BJ (cell line): ENCODE data around the gene SHC2. TPM values are rescaled to one million over a fixed set of nuclear protein-coding genes. Genes with fewer than 3 reads are reported as not detected.
"Not testable (repeated sequence)": the region's sequence is repeated elsewhere in the genome, so short reads cannot be mapped to it uniquely, and the experiment has no call there.

Experiments used
- CTCF ChIA-PET: fragments of 350-600 bp; formaldehyde crosslinking; extraction: SDS; loops from one replicate; lab custom pipeline; 2021; ENCODE audit warnings: antibody characterized with exemption, inconsistent platforms; lab: Yijun Ruan, JAX
- POLR2A ChIA-PET: fragments of 300-600 bp; sonication (Branson Sonifier 250); formaldehyde crosslinking; extraction: SDS; loops from one replicate; lab custom pipeline; 2021; ENCODE audit warnings: antibody characterized with exemption; lab: Charles Lee
- DNase-seq: peaks from one replicate; pipeline ENCODE4 v3.0.0-alpha.2; 2011; ENCODE audit warnings: low read depth
- H3K27me3 ChIP-seq: 2 replicates; pipeline ENCODE4 v1.6.0; 2011; ENCODE audit warnings: low read length; ENCODE audit not compliant: control insufficient read depth, insufficient read depth
- H3K36me3 ChIP-seq: 2 replicates; pipeline ENCODE4 v1.5.1; 2011; ENCODE audit warnings: low read length; ENCODE audit not compliant: control insufficient read depth, insufficient read depth
- H3K4me3 ChIP-seq: 2 replicates; pipeline ENCODE4 v1.5.1; 2011; ENCODE audit warnings: low read depth, mild to moderate bottlenecking, control low read depth, low read length
- polyA plus RNA-seq: library from polyadenylated mRNA; depleted of rRNA; stranded (reverse); fragments of >200 nt; gene quantifications from 2 replicates; pipeline ENCODE4 v1.2.3, GENCODE V29; 2011
- TF ChIP-seq, protein P1 (sequence below): IDR thresholded peaks from 2 replicates; pipeline ENCODE4 v1.5.1; 2011; ENCODE audit warnings: low read depth, mild to moderate bottlenecking, control low read depth, inconsistent platforms, low read length, moderate library complexity; ENCODE audit not compliant: insufficient read depth

The SHC2 gene
- polyA plus RNA-seq, 1 experiment: 3.4 TPM

DNA sequence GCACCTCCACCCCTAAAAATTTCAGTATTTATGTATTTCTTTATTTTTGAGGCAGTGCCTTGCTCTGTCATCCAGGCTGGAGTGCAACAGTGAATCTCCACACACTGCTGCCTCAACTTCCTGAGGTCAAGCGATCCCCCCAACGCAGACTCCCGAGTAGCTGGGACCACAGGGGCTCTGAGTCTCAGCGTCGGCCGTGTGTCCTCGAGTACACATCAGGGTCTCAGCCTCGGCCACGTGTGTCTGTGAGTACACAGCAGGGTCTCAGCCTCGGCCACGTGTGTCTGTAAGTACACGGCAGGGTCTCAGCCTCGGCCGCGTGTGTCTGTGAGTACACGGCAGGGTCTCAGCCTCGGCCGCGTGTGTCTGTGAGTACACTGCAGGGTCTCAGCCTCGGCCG, 73.1 kb downstream of the SHC2 start:
- ChIA-PET CTCF (interaction anchor here (1.0 kb wide), 1 partner anchor 119 kb away, joined by 3 read pairs; no protein-coding TSS in a partner anchor), POLR2A (no interaction called here)
- TF ChIP-seq, protein P1, sequence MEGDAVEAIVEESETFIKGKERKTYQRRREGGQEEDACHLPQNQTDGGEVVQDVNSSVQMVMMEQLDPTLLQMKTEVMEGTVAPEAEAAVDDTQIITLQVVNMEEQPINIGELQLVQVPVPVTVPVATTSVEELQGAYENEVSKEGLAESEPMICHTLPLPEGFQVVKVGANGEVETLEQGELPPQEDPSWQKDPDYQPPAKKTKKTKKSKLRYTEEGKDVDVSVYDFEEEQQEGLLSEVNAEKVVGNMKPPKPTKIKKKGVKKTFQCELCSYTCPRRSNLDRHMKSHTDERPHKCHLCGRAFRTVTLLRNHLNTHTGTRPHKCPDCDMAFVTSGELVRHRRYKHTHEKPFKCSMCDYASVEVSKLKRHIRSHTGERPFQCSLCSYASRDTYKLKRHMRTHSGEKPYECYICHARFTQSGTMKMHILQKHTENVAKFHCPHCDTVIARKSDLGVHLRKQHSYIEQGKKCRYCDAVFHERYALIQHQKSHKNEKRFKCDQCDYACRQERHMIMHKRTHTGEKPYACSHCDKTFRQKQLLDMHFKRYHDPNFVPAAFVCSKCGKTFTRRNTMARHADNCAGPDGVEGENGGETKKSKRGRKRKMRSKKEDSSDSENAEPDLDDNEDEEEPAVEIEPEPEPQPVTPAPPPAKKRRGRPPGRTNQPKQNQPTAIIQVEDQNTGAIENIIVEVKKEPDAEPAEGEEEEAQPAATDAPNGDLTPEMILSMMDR: no peak
- H3K4me3 ChIP-seq: no peak overlapping the region
- H3K27me3 ChIP-seq: no peaks in the 10 kb centered on the region
- no peak for DNase-seq
- no peaks in the 10 kb centered on the region for H3K36me3 ChIP-seq

DNA sequence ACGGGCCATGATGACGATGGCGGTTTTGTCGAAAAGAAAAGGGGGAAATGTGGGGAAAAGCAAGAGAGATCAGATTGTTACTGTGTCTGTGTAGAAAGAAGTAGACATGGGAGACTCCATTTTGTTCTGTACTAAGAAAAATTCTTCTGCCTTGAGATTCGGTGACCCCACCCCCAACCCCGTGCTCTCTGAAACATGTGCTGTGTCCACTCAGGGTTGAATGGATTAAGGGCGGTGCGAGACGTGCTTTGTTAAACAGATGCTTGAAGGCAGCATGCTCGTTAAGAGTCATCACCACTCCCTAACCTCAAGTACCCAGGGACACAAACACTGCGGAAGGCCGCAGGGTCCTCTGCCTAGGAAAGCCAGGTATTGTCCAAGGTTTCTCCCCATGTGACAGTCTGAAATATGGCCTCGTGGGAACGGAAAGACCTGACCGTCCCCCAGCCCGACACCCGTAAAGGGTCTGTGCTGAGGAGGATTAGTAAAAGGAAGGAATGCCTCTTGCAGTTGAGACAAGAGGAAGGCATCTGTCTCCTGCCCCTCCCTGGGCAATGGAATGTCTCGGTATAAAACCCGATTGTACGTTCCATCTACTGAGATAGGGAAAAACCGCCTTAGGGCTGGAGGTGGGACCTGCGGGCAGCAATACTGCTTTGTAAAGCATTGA, 74.1 kb downstream of the SHC2 start:
- DNase-seq, H3K27me3 ChIP-seq, H3K36me3 ChIP-seq, POLR2A ChIA-PET, H3K4me3 ChIP-seq: not testable (repeated sequence)
- CTCF ChIA-PET: interaction anchor here (1.0 kb wide), 1 partner anchor 120 kb away, joined by 3 read pairs; no protein-coding TSS in a partner anchor

DNA sequence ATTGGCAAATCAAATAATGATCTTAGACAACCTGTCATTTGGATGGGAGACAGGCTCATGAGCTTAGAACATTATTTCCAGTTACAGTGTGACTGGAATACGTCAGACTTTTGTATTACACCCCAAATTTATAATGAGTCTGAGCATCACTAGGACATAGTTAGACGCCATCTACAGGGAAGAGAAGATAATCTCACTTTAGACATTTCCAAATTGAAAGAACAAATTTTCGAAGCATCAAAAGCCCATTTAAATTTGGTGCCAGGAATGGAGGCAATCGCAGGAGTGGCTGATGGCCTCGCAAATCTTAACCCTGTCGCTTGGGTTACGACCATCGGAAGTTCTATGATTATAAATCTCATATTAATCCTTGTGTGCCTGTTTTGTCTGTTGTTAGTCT, 74.6 kb downstream of the SHC2 start:
- CTCF ChIA-PET, H3K4me3 ChIP-seq, POLR2A ChIA-PET, H3K36me3 ChIP-seq, DNase-seq, H3K27me3 ChIP-seq: not testable (repeated sequence)

DNA sequence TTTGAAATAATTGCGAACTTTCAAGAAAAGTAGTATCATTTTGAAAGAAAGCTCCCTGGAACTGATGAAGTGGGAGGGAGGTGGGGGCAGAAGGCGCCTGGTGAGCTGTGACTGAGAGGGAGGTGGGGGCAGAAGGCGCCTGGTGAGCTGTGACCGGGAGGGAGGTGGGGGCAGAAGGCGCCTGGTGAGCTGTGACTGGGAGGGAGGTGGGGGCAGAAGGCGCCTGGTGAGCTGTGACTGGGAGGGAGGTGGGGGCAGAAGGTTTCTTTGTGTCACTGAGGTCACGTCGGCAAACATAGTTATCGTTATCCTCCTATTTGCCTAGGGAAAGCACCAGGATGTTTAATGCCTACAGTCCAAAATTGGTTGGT, 76.0 kb downstream of the SHC2 start:
- Histone ChIP-seq H3K4me3 (no peak overlapping the region), H3K27me3 (no peaks in the 10 kb centered on the region), H3K36me3 (no peaks in the 10 kb centered on the region)
- no peak for DNase-seq
- POLR2A ChIA-PET: no interaction called here
- CTCF ChIA-PET: interaction anchor here (1.3 kb wide), 1 partner anchor 23 kb away, joined by 4 read pairs; no protein-coding TSS in a partner anchor
- TF ChIP-seq, protein P1: no peak

DNA sequence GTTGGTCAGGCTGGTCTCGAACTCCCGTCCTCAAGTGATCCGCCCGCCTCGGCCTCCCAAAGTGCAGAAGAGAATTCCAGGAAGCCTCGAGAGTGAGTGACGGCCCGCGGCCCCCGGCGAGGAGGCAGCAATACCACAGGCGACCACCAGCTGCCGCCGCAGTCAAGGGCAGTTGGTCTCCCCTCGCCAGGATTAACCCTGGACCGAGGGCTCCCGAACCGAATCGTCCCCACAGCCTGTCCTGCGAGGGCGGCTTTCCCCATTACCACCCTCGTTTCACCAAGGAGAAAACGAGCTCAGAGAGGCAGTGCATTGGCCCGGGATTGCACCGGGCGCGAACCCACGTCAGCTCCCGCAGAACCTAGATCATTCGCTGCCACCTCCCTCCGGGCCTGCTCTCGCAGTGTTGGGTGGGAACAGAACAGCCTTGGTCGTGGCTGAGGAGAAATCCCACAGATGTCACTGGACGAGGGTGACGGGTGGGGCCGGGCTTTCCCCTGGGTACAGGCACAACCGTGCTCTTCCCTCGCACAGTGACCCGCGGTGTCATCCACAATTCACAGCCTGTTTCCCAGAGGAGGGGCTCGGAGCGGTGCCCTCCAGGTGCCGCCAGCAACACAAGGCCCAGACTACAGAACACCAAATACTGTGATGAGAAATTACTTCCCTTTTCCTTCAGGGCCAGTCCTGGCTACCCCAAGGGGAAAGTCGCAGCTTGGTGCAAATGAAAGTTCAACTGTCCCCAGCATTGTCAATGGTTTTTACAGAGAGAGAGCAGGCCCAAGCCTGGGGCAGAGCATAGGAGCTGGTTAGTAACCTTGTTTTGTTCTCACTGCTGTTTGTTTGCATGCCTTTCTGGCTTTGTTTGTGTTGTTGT, 76.7 kb downstream of the SHC2 start:
- Histone ChIP-seq H3K36me3 (no peaks in the 10 kb centered on the region), H3K27me3 (no peaks in the 10 kb centered on the region), H3K4me3 (no peak overlapping the region)
- TF ChIP-seq, protein P1: peak; percentile 35
- ChIA-PET CTCF (interaction anchor here (0.6 to 1.3 kb wide), 3 partner anchors 22 to 128 kb away, joined by 3 to 4 read pairs (median 4); no protein-coding TSS in a partner anchor), POLR2A (no interaction called here)
- no peak for DNase-seq

DNA sequence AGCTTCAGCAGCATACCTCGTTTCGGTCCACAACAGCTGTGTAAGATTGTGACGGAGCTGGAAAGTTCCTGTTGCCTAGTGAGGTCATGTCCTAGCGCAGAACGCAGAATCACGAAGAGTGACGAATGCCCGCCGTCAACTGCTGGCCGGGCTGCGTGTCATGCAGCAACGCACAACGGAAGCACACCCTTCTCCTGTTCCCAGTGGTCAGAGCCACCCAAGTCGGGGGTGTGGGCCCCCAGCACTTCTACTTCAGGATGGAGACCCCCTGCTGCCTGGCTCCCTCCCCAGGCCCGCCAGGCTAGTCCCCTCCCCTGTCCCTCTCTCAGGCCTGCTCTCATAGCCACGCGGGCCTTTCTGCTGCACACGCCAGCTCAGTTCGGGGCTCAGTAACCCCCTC, 77.8 kb downstream of the SHC2 start:
- H3K4me3 ChIP-seq: no peak overlapping the region
- DNase-seq: no peak
- no peaks in the 10 kb centered on the region for H3K27me3 ChIP-seq
- TF ChIP-seq, protein P1: no peak
- ChIA-PET POLR2A (no interaction called here), CTCF (no interaction called here)
- H3K36me3 ChIP-seq: no peaks in the 10 kb centered on the region

DNA sequence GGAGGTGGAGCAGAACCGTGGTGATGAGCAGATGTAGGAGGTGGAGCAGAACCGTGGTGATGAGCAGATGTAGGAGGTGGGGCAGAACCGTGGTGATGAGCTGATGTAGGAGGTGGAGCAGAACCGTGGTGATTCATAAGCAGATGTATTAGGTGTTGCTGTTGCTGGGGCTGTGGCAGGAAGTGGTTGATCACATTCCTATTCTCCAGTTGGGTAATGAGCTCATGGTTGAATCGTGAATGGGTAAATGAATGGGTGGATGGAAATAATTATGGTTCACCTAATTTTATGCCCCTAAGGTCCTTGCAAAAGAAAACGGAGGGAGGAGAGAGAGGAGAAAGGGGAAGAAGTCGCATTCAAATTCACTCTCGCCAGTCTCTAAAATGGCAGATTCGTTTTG, 78.3 kb downstream of the SHC2 start:
- H3K4me3 ChIP-seq, CTCF ChIA-PET: not testable (repeated sequence)
- DNase-seq: peak; percentile 60

DNA sequence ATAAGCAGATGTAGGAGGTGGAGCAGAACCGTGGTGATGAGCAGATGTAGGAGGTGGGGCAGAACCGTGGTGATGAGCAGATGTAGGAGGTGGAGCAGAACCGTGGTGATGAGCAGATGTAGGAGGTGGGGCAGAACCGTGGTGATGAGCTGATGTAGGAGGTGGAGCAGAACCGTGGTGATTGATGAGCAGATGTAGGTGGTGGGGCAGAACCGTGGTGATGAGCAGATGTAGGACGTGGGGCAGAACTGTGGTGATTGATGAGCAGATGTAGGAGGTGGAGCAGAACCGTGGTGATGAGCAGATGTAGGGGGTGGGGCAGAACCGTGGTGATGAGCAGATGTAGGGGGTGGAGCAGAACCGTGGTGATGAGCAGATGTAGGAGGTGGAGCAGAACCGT, 78.9 kb downstream of the SHC2 start:
- H3K36me3 ChIP-seq, CTCF ChIA-PET, H3K27me3 ChIP-seq, POLR2A ChIA-PET, H3K4me3 ChIP-seq, DNase-seq: not testable (repeated sequence)

More for the DNA sequence above, 78.3 kb downstream of the SHC2 start:
- H3K27me3 ChIP-seq, H3K36me3 ChIP-seq, POLR2A ChIA-PET: not testable (repeated sequence)
